Activated CD8-positive, alpha-beta T cell treated with anti-CD3 and anti-CD28 coated beads for 36 hours (primary cell): ENCODE results near the gene THG1L. TPM values are rescaled to one million over a fixed set of nuclear protein-coding genes. Genes with fewer than 3 reads are reported as not detected.

ENCODE experiments used
- ATAC-seq: fragments of 200-7000 bp; cut with Tn5 transposase; one replicate; pipeline ENCODE4 v1.10.0; 2021; ENCODE audit warnings: mild to moderate bottlenecking, moderate library complexity
- CTCF ChIA-PET: fragments of 350-600 bp; sonication (Branson Sonifier 250); formaldehyde crosslinking; loops from one replicate; lab custom pipeline; 2021; ENCODE audit warnings: antibody characterized with exemption; lab: Charles Lee
- POLR2A ChIA-PET: fragments of 350-600 bp; sonication (Branson Sonifier 250); formaldehyde crosslinking; loops from one replicate; lab custom pipeline; 2021; ENCODE audit warnings: antibody characterized with exemption; lab: Charles Lee
- DNase-seq: peaks from one replicate; pipeline ENCODE4 v3.0.0-alpha.2; 2020
- H3K27ac Mint-ChIP-seq: one replicate; pipeline ENCODE4 v1.8.0; 2021; ENCODE audit warnings: mild to moderate bottlenecking, mixed read lengths
- H3K27me3 Mint-ChIP-seq: one replicate; pipeline ENCODE4 v1.8.0; 2021; ENCODE audit warnings: mixed read lengths
- H3K36me3 Mint-ChIP-seq: one replicate; pipeline ENCODE4 v1.8.0; 2021; ENCODE audit warnings: low read depth, mixed read lengths
- H3K4me1 Mint-ChIP-seq: one replicate; pipeline ENCODE4 v1.8.0; 2021; ENCODE audit warnings: low read depth, mixed read lengths
- H3K4me3 Mint-ChIP-seq: one replicate; pipeline ENCODE4 v1.8.0; 2021; ENCODE audit warnings: mild to moderate bottlenecking, moderate library complexity, mixed read lengths
- H3K9me3 Mint-ChIP-seq: one replicate; pipeline ENCODE4 v1.8.0; 2021; ENCODE audit warnings: mixed read lengths
- intact Hi-C: fragments of 100-400 bp; cut with micrococcal nuclease; formaldehyde crosslinking; loops from one replicate; pipeline ENCODE4 v1.10.0; 2022
- total RNA-seq, 2 experiments: library from RNA; stranded (reverse); gene quantifications; one replicate each; pipeline ENCODE4 v1.2.3, GENCODE V29; 2021
- TF ChIP-seq, protein P1 (sequence below): fragments of 200-600 bp; IDR thresholded peaks from one replicate; pipeline ENCODE4 v1.8.0; 2022; ENCODE audit warnings: antibody characterized with exemption, mild to moderate bottlenecking

Gene THG1L
- total RNA-seq, 2 experiments from 2014 or later = 24.9 to 26.6 TPM

DNA sequence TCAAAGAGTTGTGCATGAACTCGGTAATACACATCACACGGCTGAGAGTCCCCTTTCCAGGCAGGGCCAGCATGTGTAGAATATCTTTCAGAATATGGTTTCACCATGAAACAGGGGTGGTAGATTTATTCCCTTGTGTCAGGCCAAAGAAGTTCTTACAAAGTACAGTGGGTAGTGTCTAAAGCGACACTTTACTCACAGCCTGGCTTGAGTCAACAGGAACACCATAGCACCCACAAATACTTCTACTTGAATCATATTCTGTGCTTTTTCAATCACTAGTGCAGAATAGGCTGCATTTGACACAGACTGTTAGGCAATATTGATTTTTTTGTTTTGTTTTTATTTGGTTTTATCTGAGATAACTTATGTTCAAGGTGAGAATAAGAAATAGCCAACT, 24.9 kb downstream of the THG1L start:
- POLR2A ChIA-PET = interaction anchor here (1.7 kb wide), 1 partner anchor 12 kb away, joined by 5 read pairs; no protein-coding TSS in a partner anchor
- peaks cover 18% of the 10 kb centered on the region for H3K36me3 Mint-ChIP-seq
- H3K4me1 Mint-ChIP-seq = peaks cover 4% of the 10 kb centered on the region
- DNase-seq (no peak), ATAC-seq (no peak)
- no peak overlapping the region for H3K4me3 Mint-ChIP-seq
- H3K27me3 Mint-ChIP-seq = no peaks in the 10 kb centered on the region
- CTCF ChIA-PET = interaction anchor here (2.0 to 3.6 kb wide), 2 partner anchors 13 to 193 kb away, joined by 6 to 24 read pairs; partner anchors contain the start of gene LSM11
- no peak overlapping the region for H3K27ac Mint-ChIP-seq
- H3K9me3 Mint-ChIP-seq = no peaks in the 10 kb centered on the region
- intact Hi-C loops = no loop called here
- TF ChIP-seq, protein P1, sequence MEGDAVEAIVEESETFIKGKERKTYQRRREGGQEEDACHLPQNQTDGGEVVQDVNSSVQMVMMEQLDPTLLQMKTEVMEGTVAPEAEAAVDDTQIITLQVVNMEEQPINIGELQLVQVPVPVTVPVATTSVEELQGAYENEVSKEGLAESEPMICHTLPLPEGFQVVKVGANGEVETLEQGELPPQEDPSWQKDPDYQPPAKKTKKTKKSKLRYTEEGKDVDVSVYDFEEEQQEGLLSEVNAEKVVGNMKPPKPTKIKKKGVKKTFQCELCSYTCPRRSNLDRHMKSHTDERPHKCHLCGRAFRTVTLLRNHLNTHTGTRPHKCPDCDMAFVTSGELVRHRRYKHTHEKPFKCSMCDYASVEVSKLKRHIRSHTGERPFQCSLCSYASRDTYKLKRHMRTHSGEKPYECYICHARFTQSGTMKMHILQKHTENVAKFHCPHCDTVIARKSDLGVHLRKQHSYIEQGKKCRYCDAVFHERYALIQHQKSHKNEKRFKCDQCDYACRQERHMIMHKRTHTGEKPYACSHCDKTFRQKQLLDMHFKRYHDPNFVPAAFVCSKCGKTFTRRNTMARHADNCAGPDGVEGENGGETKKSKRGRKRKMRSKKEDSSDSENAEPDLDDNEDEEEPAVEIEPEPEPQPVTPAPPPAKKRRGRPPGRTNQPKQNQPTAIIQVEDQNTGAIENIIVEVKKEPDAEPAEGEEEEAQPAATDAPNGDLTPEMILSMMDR = no peak

DNA sequence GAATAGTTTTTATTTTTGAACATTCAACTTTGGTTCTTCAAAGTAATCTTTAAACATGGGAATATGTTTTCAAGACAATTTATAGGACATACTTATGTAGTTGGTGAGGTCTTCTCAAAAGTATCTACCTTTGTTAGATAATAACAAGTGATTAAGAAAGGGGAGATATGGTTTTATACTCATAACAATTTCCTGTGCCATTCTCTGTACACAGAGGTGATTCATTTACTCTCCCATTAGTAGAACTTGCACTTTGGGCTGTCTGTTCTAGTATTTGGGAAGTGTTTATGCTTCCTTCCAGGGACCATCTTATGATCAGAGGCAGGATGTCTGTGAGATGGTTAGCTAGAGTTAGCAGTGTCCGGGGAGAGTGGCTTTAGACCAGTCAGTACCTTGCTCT, 27.5 kb downstream of the THG1L start:
- H3K27me3 Mint-ChIP-seq = no peaks in the 10 kb centered on the region

DNA sequence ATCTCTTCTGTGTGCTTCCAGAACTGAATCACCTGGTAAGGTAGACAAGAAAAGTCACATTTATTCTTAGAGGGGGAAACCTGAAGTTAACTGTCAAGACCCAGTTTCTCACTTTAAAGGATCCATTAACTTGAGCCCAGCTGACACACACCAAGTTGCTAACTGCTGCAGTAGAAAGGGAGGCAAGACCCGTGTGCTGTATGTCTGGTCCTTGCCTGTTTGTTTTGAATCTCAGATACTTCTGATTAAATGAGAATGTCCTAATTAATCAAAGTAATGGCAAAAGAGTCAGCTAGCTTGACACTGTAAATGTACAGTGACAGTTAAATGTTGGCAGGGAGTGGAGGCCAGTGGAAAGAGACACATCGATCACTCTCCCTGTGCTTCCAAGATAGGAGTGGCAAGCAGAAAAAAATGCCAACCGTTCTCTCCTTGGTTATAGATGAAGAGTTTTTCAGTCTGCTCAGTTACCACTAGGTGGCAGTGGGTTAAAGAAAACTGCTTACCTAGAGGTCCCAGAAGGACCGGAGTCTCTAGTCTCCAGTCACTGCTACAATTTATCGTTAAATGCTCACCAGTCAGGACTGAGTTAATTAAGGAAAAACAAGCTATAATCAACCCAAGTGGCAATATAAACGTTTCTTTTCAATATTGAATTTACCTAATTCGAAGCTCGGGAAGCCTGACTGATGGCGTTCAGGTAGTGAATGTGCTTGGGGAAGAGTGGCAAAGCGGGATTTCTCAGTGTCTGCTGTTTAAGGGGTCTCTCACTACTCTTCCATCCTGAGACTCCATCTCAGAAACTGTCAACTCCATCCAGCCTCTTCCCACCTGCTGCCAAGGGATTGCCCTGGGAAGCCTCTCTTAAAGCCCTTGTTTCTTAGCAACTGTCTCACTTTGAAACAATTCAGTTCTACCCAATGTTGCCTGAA, 30.7 kb downstream of the THG1L start:
- H3K4me1 Mint-ChIP-seq = peaks cover 4% of the 10 kb centered on the region
- no peaks in the 10 kb centered on the region for H3K36me3 Mint-ChIP-seq
- intact Hi-C loops = loop anchor here (5.0 kb wide), 2 partner anchors 185 to 235 kb away; no protein-coding TSS in a partner anchor
- DNase-seq (peak; percentile 25), ATAC-seq (peak; percentile 88)
- POLR2A ChIA-PET = no interaction called here
- TF ChIP-seq, protein P1 = peak; percentile 82
- CTCF ChIA-PET = interaction anchor here (0.6 to 7.4 kb wide), 39 partner anchors 9 to 1371 kb away, joined by 3 to 53 read pairs (median 4); partner anchors contain the start of gene LSM11
- H3K4me3 Mint-ChIP-seq = no peak overlapping the region
- no peaks in the 10 kb centered on the region for H3K9me3 Mint-ChIP-seq
- H3K27ac Mint-ChIP-seq = no peak overlapping the region
- H3K27me3 Mint-ChIP-seq = no peaks in the 10 kb centered on the region

More for the DNA sequence above, 27.5 kb downstream of the THG1L start:
- Mint-ChIP-seq H3K27ac (no peak overlapping the region), H3K4me3 (no peak overlapping the region), H3K9me3 (no peaks in the 10 kb centered on the region), H3K4me1 (peaks cover 4% of the 10 kb centered on the region), H3K36me3 (peaks cover 9% of the 10 kb centered on the region)
- ChIA-PET CTCF (interaction anchor here (1.6 to 7.4 kb wide), 3 partner anchors 13 to 237 kb away, joined by 4 to 51 read pairs (median 29); partner anchors contain the start of gene LSM11), POLR2A (no interaction called here)
- DNase-seq (no peak), ATAC-seq (no peak)
- TF ChIP-seq, protein P1 = no peak
- intact Hi-C loops = no loop called here

DNA sequence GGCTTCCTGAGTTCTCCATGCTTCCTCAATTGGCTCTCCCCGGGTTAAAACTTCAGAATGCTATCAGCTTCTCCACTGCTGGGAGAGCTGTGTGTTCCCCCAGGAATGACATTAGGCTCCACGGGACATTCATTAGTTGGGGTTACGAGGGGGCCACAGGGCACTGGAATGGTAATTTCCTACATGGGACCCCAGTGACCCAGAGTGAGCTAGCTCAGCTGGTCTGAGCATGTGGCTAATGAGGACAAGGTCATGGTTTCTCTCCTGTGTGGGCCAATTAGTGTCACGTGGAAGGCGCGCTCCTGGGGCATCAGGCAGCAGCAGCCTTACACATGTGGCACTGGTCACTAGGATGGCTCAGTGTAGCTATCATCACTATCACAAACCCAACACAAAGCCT, 33.3 kb downstream of the THG1L start:
- no peaks in the 10 kb centered on the region for H3K27me3 Mint-ChIP-seq
- H3K36me3 Mint-ChIP-seq = no peaks in the 10 kb centered on the region
- CTCF ChIA-PET = interaction anchor here (1.3 to 7.4 kb wide), 3 partner anchors 19 to 185 kb away, joined by 3 to 53 read pairs (median 51); partner anchors contain the start of gene LSM11
- DNase-seq (no peak), ATAC-seq (no peak)
- H3K27ac Mint-ChIP-seq = no peak overlapping the region
- no peak overlapping the region for H3K4me3 Mint-ChIP-seq
- TF ChIP-seq, protein P1 = no peak
- H3K4me1 Mint-ChIP-seq = no peaks in the 10 kb centered on the region
- H3K9me3 Mint-ChIP-seq = no peaks in the 10 kb centered on the region
- POLR2A ChIA-PET = no interaction called here
- intact Hi-C loops = loop anchor here (5.0 kb wide), 2 partner anchors 183 to 233 kb away; no protein-coding TSS in a partner anchor
